B cell (primary cell): Measurements from ENCODE around the gene HINFP.

ENCODE experiments used
- EZH2 ChIP-seq: IDR thresholded peaks from 2 replicates; pipeline ENCODE4 v1.6.1; 2012; ENCODE audit warnings: borderline replicate concordance, low read depth, mild to moderate bottlenecking, moderate library complexity, low read length; ENCODE audit not compliant: insufficient read depth, poor library complexity, severe bottlenecking
- TF ChIP-seq, protein P1 (sequence below): fragments of 200-600 bp; IDR thresholded peaks from one replicate; pipeline ENCODE4 v1.8.0; 2022; ENCODE audit warnings: antibody characterized with exemption, mild to moderate bottlenecking

DNA sequence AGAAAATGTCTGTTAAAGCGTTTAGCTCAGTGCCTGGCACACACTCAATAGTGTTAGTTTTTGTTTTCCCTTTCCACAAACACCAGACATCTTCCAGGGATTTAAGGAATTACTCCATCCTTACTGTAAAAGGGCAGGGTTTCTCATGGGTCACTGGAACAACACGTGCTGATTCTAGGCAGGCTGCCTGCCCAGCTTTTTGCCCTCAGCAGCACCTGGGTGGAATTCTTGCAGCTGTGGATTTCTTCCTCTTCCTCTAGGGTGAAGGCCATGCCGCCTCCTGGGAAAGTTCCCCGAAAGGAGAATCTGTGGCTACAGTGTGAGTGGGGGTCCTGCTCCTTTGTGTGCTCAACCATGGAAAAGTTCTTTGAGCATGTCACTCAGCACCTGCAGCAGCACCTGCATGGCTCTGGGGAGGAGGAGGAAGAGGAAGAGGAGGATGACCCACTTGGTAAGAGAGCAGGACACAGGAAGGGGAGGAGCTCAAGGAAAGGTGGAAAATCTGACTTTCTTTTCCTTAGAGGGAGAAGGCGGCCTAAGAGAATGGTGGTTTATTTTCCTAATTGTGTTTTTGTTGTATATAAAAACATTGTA lies 5.4 kb downstream of the HINFP start:
- TF ChIP-seq, protein P1, sequence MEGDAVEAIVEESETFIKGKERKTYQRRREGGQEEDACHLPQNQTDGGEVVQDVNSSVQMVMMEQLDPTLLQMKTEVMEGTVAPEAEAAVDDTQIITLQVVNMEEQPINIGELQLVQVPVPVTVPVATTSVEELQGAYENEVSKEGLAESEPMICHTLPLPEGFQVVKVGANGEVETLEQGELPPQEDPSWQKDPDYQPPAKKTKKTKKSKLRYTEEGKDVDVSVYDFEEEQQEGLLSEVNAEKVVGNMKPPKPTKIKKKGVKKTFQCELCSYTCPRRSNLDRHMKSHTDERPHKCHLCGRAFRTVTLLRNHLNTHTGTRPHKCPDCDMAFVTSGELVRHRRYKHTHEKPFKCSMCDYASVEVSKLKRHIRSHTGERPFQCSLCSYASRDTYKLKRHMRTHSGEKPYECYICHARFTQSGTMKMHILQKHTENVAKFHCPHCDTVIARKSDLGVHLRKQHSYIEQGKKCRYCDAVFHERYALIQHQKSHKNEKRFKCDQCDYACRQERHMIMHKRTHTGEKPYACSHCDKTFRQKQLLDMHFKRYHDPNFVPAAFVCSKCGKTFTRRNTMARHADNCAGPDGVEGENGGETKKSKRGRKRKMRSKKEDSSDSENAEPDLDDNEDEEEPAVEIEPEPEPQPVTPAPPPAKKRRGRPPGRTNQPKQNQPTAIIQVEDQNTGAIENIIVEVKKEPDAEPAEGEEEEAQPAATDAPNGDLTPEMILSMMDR, result no peak
- TF ChIP-seq EZH2, result no peak
